ENCODE measurements around the gene C17orf100.
"Not testable (repeated sequence)": the region's sequence is repeated elsewhere in the genome, so short reads cannot be mapped to it uniquely, and the experiment has no call there.

C17orf100 gene

DNA sequence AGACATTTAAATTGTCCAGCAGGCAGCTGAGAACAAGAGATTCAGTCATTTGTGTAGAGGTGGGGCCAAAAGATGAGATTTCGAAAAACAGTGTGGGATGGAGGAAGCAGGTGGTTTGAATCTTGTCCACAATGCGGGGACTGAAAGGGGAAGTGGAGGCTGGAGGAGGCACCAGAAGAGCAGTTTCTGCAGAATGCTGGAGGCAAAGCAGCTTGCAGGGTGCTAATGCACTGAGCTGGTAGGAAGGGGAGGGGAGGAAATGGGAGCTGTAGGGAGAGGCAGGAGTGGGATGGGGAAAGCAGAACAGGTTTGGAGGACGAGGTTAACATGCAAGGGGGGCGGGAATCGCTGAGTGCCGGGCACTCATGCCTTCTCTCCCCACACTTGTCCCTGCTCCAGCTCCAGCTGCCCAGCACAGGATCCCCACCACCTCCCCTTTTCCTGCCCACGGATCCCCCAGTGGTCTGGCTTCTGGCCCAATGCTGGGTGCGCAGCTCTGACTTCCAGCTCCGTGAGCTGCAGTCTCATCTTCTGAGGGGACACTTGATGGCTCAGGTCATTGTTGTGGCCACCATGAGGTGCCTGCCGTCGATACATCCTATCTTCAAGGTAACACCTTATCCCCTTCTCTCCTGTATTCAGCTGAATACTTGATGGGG is 9.4 kb downstream of the C17orf100 start:
- Histone ChIP-seq H4K20me1 (ENCODE audit: insufficient read depth, low read length, poor library complexity, severe bottlenecking) (no peaks in the 10 kb centered on the region), H3K27me3 (ENCODE audit: insufficient read depth, low read length, poor library complexity, severe bottlenecking) (no peaks in the 10 kb centered on the region), H3K79me2 (ENCODE audit: insufficient read depth, low read length) (0 out of 2 replicates have a peak, but pooled peaks cover 4% of the 10 kb centered on the region), H3K4me3 (ENCODE audit: low read length, poor library complexity, severe bottlenecking) (no peak overlapping the region), H3K4me2 (ENCODE audit: low read depth, low read length, poor library complexity, severe bottlenecking) (no peak overlapping the region), H3K9me3 (ENCODE audit: insufficient read depth, low read depth, low read length) (no peaks in the 10 kb centered on the region), H3K9me2 (replicated peaks; ENCODE audit: low read depth, low read length) (no peaks in the 10 kb centered on the region), H3K36me3 (ENCODE audit: insufficient read depth, low read length) (no peaks in the 10 kb centered on the region), H3K9ac (ENCODE audit: low read depth, low read length, poor library complexity, severe bottlenecking) (no peak overlapping the region), H3K4me1 (ENCODE audit: insufficient read depth, low read length, poor library complexity, severe bottlenecking) (no peaks in the 10 kb centered on the region), H2AFZ (ENCODE audit: low read length) (no peak overlapping the region), H3F3A (ENCODE audit: low read depth) (no peaks in the 10 kb centered on the region)
- TF ChIP-seq EZH2phosphoT487 (IDR thresholded peaks at IDR 0.05; ENCODE audit: borderline replicate concordance) (no peak), CTCF (conservative IDR thresholded peaks at IDR 0.05; ENCODE audit: low read length) (no peak)

DNA sequence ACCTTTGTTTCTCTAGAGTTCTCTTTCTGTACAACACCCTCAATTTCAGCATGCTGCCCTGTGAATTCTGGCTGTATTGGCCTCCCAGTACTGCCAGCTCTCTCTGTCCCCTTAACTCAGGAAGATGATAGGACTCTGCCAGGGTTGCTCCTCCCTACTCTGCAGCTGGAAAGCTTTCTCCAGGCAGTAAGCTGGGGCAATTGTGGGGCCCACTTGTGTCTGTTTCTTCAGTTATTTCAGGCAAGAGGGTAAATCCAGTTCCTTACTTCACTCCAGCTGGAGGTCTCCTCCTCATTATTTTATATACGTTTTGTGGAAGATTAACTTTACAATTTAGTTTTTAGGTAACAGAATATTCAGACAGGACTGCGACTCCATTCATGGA is 9.9 kb downstream of the C17orf100 start:
- no peak overlapping the region for H3K4me2 ChIP-seq (ENCODE audit: low read depth, low read length, poor library complexity, severe bottlenecking)
- H3K9ac ChIP-seq (ENCODE audit: low read depth, low read length, poor library complexity, severe bottlenecking) = no peak overlapping the region
- 0 out of 2 replicates have a peak, but pooled peaks cover 4% of the 10 kb centered on the region for H3K79me2 ChIP-seq (ENCODE audit: insufficient read depth, low read length)
- H3K4me3 ChIP-seq (ENCODE audit: low read length, poor library complexity, severe bottlenecking) = no peak overlapping the region
- H3K27me3 ChIP-seq (ENCODE audit: insufficient read depth, low read length, poor library complexity, severe bottlenecking) = no peaks in the 10 kb centered on the region
- H3K4me1 ChIP-seq (ENCODE audit: insufficient read depth, low read length, poor library complexity, severe bottlenecking) = no peaks in the 10 kb centered on the region
- H3K9me2 ChIP-seq (replicated peaks; ENCODE audit: low read depth, low read length) = no peaks in the 10 kb centered on the region
- no peak overlapping the region for H2AFZ ChIP-seq (ENCODE audit: low read length)
- no peaks in the 10 kb centered on the region for H3F3A ChIP-seq (ENCODE audit: low read depth)
- H3K36me3 ChIP-seq (ENCODE audit: insufficient read depth, low read length) = no peaks in the 10 kb centered on the region
- no peaks in the 10 kb centered on the region for H4K20me1 ChIP-seq (ENCODE audit: insufficient read depth, low read length, poor library complexity, severe bottlenecking)
- TF ChIP-seq EZH2phosphoT487 (IDR thresholded peaks at IDR 0.05; ENCODE audit: borderline replicate concordance) = no peak
- no peak for TF ChIP-seq CTCF (conservative IDR thresholded peaks at IDR 0.05; ENCODE audit: low read length)
- H3K9me3 ChIP-seq (ENCODE audit: insufficient read depth, low read depth, low read length) = no peaks in the 10 kb centered on the region

GRCh38 chr17:6663200-6663599 is 11.6 kb downstream of the C17orf100 start:
- H3F3A ChIP-seq (ENCODE audit: low read depth); H3K4me3 ChIP-seq (ENCODE audit: low read length, poor library complexity, severe bottlenecking); H3K4me1 ChIP-seq (ENCODE audit: insufficient read depth, low read length, poor library complexity, severe bottlenecking); H3K9ac ChIP-seq (ENCODE audit: low read depth, low read length, poor library complexity, severe bottlenecking); H3K79me2 ChIP-seq (ENCODE audit: insufficient read depth, low read length); H3K4me2 ChIP-seq (ENCODE audit: low read depth, low read length, poor library complexity, severe bottlenecking); H2AFZ ChIP-seq (ENCODE audit: low read length); H3K27me3 ChIP-seq (ENCODE audit: insufficient read depth, low read length, poor library complexity, severe bottlenecking); H3K36me3 ChIP-seq (ENCODE audit: insufficient read depth, low read length); H4K20me1 ChIP-seq (ENCODE audit: insufficient read depth, low read length, poor library complexity, severe bottlenecking); H3K9me3 ChIP-seq (ENCODE audit: insufficient read depth, low read depth, low read length); H3K9me2 ChIP-seq (replicated peaks; ENCODE audit: low read depth, low read length): not testable (repeated sequence)

GRCh38 chr17:6666077-6666521 is 14.5 kb downstream of the C17orf100 start:
- Histone ChIP-seq H3F3A (ENCODE audit: low read depth) (no peaks in the 10 kb centered on the region), H3K4me3 (ENCODE audit: low read length, poor library complexity, severe bottlenecking) (no peak overlapping the region), H3K27me3 (ENCODE audit: insufficient read depth, low read length, poor library complexity, severe bottlenecking) (no peaks in the 10 kb centered on the region), H4K20me1 (ENCODE audit: insufficient read depth, low read length, poor library complexity, severe bottlenecking) (no peaks in the 10 kb centered on the region), H3K79me2 (ENCODE audit: insufficient read depth, low read length) (no peaks in the 10 kb centered on the region), H3K4me1 (ENCODE audit: insufficient read depth, low read length, poor library complexity, severe bottlenecking) (peaks cover 5% of the 10 kb centered on the region), H2AFZ (ENCODE audit: low read length) (no peak overlapping the region), H3K9me3 (ENCODE audit: insufficient read depth, low read depth, low read length) (no peaks in the 10 kb centered on the region), H3K4me2 (ENCODE audit: low read depth, low read length, poor library complexity, severe bottlenecking) (no peak overlapping the region), H3K9ac (ENCODE audit: low read depth, low read length, poor library complexity, severe bottlenecking) (no peak overlapping the region), H3K9me2 (replicated peaks; ENCODE audit: low read depth, low read length) (no peaks in the 10 kb centered on the region), H3K36me3 (ENCODE audit: insufficient read depth, low read length) (no peaks in the 10 kb centered on the region)
- TF ChIP-seq CTCF (conservative IDR thresholded peaks at IDR 0.05; ENCODE audit: low read length) = peak; percentile 91
- TF ChIP-seq EZH2phosphoT487 (IDR thresholded peaks at IDR 0.05; ENCODE audit: borderline replicate concordance) = no peak
